Prostate gland (tissue), 2 donors: Measurements from ENCODE around the gene ARFGAP3. TPM values are rescaled to one million over a fixed set of nuclear protein-coding genes. Genes with fewer than 3 reads are reported as not detected.

Experiments used
- DNase-seq: peaks from one replicate; pipeline ENCODE4 v3.0.0-alpha.2; 2019; ENCODE audit warnings: low spot score
- H3K27ac ChIP-seq, 2 donors: fragments of 200-600 bp; sonication (generic); 2 replicates each; pipeline ENCODE4 v1.5.1; 2017 to 2019
- H3K27me3 ChIP-seq: fragments of 200-600 bp; sonication (generic); replicated peaks from 2 replicates; pipeline ENCODE4 v1.5.1; 2019; ENCODE audit not compliant: insufficient read depth
- H3K36me3 ChIP-seq, 2 donors: fragments of 200-600 bp; sonication (generic); 1 replicate in 1 of 2; 2 replicates in 1 of 2; pipeline versions ENCODE4 v1.5.1 to v1.8.1; 2017 to 2019
- H3K4me1 ChIP-seq: fragments of 200-600 bp; sonication (generic); replicated peaks from 2 replicates; pipeline ENCODE4 v1.5.1; 2019
- H3K4me3 ChIP-seq, 2 donors: fragments of 200-600 bp; sonication (generic); 2 replicates each; pipeline ENCODE4 v1.5.1; 2017 to 2019
- H3K9me3 ChIP-seq: fragments of 200-600 bp; sonication (generic); 2 replicates; pipeline ENCODE4 v1.5.1; 2017
- POLR2A ChIP-seq: fragments of 450-650 bp; IDR thresholded peaks from one replicate; pipeline ENCODE4 v1.6.1; 2016; ENCODE audit warnings: antibody characterized with exemption, mild to moderate bottlenecking
- POLR2AphosphoS5 ChIP-seq: sonication (generic); formaldehyde crosslinking; IDR thresholded peaks from one replicate; pipeline ENCODE4 v1.6.1; 2017; ENCODE audit warnings: antibody characterized with exemption
- WGBS: methylation state at CpG from one replicate; pipeline ENCODE4 v1.1.5; 2018; 5-methylcytosine and 5-hydroxymethylcytosine counted together
- intact Hi-C: fragments of 100-400 bp; cut with DNase I; formaldehyde crosslinking; loops from one replicate; pipeline ENCODE4 v1.14.2; 2022
- total RNA-seq, 2 donors: library from RNA; depleted of rRNA; stranded (reverse); fragments of >200 nt; gene quantifications; one replicate each; pipeline ENCODE4 v1.1.0, GENCODE V29; 2016
- TF ChIP-seq, protein P1 (sequence below), 4 experiments: fragments of 200-600 bp in 2 of 4; fragments of 450-650 bp in 2 of 4; sonication (generic) in 2 of 4; IDR thresholded peaks; 1 replicate in 3 of 4; 2 replicates in 1 of 4; pipeline ENCODE4 v1.5.1; 2016 to 2019; ENCODE audit warnings: antibody characterized with exemption in 4 of 4, mild to moderate bottlenecking in 2 of 4, moderate library complexity in 2 of 4

The ARFGAP3 gene
- total RNA-seq, 2 donors from 2014 or later, result 92.9 to 127 TPM

DNA sequence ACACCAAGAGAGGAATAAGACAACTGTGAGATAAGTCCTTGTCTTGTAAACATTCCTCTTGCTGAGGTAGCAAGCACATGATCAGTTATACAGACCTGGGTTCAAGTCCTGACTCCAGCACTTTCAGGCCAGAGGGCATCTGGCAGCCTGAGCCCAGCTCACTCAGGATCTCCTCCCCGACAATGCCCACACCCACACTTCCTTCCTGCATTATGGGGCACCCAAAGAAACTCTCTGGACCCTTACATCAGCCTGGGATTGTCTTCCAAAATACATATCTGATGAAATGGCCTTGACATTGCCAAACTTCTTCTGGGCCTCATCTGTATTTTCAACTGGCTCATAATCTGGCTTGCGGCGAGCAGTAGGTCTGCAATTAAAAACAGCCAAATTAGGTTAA lies 48.6 kb downstream of the ARFGAP3 start:
- no peak for TF ChIP-seq POLR2AphosphoS5
- TF ChIP-seq POLR2A, result no peak
- TF ChIP-seq, protein P1, sequence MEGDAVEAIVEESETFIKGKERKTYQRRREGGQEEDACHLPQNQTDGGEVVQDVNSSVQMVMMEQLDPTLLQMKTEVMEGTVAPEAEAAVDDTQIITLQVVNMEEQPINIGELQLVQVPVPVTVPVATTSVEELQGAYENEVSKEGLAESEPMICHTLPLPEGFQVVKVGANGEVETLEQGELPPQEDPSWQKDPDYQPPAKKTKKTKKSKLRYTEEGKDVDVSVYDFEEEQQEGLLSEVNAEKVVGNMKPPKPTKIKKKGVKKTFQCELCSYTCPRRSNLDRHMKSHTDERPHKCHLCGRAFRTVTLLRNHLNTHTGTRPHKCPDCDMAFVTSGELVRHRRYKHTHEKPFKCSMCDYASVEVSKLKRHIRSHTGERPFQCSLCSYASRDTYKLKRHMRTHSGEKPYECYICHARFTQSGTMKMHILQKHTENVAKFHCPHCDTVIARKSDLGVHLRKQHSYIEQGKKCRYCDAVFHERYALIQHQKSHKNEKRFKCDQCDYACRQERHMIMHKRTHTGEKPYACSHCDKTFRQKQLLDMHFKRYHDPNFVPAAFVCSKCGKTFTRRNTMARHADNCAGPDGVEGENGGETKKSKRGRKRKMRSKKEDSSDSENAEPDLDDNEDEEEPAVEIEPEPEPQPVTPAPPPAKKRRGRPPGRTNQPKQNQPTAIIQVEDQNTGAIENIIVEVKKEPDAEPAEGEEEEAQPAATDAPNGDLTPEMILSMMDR (IDR thresholded peaks at IDR 0.05), result no peak
- H3K36me3 ChIP-seq, result no peaks in the 10 kb centered on the region
- intact Hi-C loops, result loop anchor here (5.0 kb wide), 1 partner anchor 146 kb away; no protein-coding TSS in a partner anchor

DNA sequence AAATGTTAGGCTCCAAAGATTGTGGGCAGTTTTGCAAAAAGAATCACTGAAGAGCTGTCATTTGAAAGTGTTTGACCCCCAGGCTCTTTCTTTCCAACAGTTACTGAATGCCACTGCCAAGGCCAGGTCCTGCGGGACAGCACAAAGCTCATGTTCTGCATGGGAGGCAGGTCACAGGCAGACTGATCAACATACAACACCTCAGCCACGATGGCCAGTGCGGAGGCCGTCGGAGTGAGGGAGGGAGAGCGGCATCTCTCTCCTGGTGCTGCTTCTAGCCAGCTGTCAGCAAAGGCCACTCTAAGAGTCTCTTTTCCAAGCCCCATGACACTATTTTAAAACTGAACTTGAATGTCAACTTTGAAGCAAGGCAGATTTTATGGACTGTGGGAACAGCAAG lies 49.9 kb downstream of the ARFGAP3 start:
- Histone ChIP-seq H3K36me3 (no peaks in the 10 kb centered on the region), H3K4me1 (peaks cover 33% of the 10 kb centered on the region), H3K27ac (peak overlapping the region; percentile 94 to 95), H3K4me3 (no peak overlapping the region), H3K9me3 (no peaks in the 10 kb centered on the region), H3K27me3 (no peaks in the 10 kb centered on the region)
- intact Hi-C loops, result loop anchor here (5.0 kb wide), 1 partner anchor 145 kb away; no protein-coding TSS in a partner anchor
- WGBS, result 89% methylated on average over 6 of the region's 6 CpGs
- no peak for TF ChIP-seq POLR2AphosphoS5
- no peak for TF ChIP-seq POLR2A
- DNase-seq, result no peak

More for the DNA sequence above, 48.6 kb downstream of the ARFGAP3 start:
- Histone ChIP-seq H3K4me3 (no peak overlapping the region), H3K9me3 (no peaks in the 10 kb centered on the region), H3K27ac (peak overlapping the region; percentile 27 to 94), H3K27me3 (no peaks in the 10 kb centered on the region), H3K4me1 (peaks cover 30% of the 10 kb centered on the region)
- 81% methylated on average over 3 of the region's 3 CpGs for WGBS
- no peak for DNase-seq

DNA sequence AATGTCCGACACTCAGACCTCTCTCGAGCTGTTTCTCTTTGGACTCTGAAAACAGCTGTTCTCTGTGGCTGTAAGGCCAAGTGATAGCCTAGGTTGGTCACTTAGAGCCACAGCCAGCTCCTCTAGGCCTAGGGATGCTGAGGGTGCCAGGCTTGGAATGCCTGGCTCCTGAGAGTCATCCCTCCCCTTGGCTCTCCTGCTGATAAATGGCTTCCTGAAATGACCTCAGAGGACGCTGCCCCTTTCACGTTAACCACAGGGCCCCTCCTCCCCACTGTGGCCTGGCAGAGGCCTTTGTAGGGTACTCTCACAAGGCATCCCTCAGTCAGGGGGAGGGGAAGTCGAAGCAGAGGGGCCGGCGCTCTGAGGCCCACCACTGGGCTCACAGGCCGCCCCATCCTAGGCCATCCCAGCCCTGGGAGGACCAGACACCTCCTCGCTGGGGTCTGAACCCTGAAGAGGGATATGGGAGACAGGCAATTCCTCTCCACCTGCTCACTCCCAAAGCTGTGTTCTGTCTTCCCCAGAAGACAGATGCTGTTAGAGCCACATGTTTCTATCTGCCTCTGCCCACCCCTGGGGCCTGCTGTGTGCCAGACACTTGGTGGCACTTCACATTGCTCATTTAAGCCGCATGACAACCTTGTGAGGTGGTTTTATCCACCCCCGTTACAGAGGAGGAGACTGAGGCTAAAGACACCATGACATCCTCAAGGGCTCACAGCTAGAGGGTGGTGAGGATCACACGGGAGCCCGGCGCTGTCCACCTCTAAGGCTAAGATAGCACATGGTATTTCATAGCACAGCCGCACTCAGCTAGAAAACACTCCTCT lies 50.9 kb downstream of the ARFGAP3 start:
- Histone ChIP-seq H3K4me3 (no peak overlapping the region), H3K27ac (peak overlapping the region; percentile 94 to 95), H3K36me3 (peaks cover 0 to 5% of the 10 kb centered on the region in 2 donors), H3K4me1 (peaks cover 33% of the 10 kb centered on the region), H3K27me3 (no peaks in the 10 kb centered on the region), H3K9me3 (no peaks in the 10 kb centered on the region)
- no peak for DNase-seq
- TF ChIP-seq, protein P1 (IDR thresholded peaks at IDR 0.05), result no peak
- no peak for TF ChIP-seq POLR2AphosphoS5
- TF ChIP-seq POLR2A, result no peak
- intact Hi-C loops, result loop anchor here (5.0 kb wide), 1 partner anchor 144 kb away; no protein-coding TSS in a partner anchor
- 67% methylated on average over 15 of the region's 15 CpGs for WGBS

DNA sequence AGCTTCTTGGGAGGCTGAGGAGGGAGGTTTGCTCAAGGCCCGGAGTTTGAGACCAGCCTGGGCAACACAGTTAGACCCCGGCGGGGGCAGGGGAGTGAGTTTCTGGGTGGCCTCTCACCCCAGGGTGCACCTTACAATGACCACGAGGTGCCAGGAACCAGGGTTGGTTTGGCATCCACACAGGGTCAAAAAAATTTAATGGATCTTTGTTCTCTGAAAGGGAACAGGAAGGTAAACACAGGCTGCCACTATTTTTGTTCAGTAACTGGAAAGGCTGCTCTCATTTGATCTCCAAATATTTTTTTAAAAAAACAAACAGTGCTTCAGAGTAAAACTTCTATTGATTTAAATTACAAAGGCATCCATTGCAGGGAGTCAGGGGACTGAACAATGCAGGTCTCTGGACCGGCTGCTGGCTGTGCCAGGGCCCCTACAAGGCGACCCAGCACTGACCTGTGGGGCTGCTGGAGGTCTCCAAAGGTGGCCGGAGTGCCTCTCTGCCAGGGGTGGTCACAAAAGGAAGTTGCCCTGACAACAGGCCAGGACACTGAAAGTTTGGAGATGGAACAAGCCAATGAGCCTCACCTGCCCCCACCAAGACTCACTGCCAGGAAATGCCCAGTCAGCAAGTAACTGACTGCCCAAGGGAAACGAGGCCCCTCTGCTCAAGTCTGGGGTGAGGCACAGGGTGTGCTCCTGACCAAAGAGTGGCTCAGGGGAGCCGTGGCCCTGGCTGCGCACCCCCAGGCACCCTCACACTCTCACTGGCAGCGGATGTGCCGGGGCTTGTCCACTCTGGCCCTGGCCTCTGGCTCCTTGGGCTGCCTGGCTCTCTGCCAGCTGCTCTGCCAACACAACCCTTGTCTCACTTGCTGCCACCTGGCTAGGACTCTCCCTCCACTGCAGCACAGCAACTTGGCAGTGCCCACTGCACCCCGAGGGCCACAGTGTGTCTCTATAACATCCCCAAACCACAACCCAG lies 51.8 kb downstream of the ARFGAP3 start:
- 22% methylated on average over 13 of the region's 13 CpGs for WGBS
- peaks cover 0 to 8% of the 10 kb centered on the region in 2 donors for H3K36me3 ChIP-seq
- intact Hi-C loops, result loop anchor here (5.0 kb wide), 1 partner anchor 143 kb away; no protein-coding TSS in a partner anchor

More for the DNA sequence above, 51.8 kb downstream of the ARFGAP3 start:
- peaks cover 33% of the 10 kb centered on the region for H3K4me1 ChIP-seq
- peak overlapping the region; percentile 94 to 95 for H3K27ac ChIP-seq
- no peaks in the 10 kb centered on the region for H3K9me3 ChIP-seq
- H3K4me3 ChIP-seq, result no peak overlapping the region
- TF ChIP-seq POLR2AphosphoS5 (peak; percentile 34), POLR2A (no peak)
- TF ChIP-seq, protein P1 (IDR thresholded peaks at IDR 0.05), result peak in 1 of 4 experiments; percentile 7
- H3K27me3 ChIP-seq, result no peaks in the 10 kb centered on the region
- DNase-seq, result peak; percentile 89
